Bone marrow (tissue), 2 donors: ENCODE data around the gene CD59.

ENCODE experiments used
- DNase-seq, 2 donors: peaks; one replicate each; lab custom pipeline; 2025; lab: John Stamatoyannopoulos, UW

Gene CD59, protein sequence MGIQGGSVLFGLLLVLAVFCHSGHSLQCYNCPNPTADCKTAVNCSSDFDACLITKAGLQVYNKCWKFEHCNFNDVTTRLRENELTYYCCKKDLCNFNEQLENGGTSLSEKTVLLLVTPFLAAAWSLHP

DNA sequence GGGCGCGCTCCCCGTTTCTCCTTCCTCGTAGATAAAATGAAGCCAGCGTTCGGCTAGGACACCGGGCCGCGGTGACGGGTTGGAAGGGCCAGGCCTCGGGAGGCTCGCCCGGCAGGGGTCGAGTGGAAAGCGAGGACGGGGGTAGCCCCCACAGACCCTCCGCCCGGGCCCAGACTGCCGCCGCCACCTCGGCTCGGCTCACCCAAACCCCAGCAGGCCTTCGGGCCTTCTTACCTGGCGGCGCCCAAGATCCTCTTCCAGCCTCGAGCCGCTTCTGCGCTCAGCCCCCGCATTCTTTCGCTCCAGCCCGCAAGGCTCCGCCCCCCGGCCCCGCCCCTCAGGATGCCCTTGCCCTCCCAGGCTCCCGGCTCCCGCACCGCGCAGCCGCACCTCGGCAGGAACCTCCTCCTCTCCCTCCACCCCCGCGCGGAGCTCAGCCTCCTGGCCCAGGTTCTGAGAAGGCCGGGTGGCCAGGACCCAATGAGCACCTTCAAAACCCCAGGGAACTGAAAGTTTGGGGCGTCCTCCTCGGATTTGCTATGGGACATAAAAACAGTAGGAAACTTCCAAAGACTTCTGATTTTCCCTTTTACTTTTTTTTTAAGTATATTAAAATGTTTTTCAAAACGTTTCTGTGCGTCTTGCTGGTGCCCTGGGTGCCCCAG is at the start of gene CD59:
CD59 (minus strand) TSS at position 276 of the 665 bp plus-strand sequence. CDS start 13,978 bp downstream, outside the sequence.
- DNase-seq = peak; percentile 14 to 52

DNA sequence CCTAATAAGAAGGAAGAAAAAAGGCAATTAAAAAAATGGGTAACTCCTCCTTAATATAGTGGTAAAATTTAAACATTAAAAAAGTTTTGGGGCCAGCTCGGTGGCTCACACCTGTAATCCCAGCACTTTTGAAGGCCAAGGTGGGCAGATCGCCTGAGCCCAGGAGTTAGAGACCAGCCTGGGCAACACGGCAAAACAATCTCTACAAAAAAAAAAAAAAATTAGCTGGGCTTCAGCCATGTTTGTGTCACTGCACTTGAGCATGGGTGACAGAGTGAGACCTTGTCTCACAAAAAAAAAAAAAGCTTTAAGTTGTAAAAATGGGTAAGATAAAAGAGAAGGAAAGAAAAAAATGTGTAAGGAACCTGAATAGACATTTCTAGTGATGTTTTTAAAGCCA is 49.4 kb upstream of the CD59 start:
- DNase-seq = no peak

DNA sequence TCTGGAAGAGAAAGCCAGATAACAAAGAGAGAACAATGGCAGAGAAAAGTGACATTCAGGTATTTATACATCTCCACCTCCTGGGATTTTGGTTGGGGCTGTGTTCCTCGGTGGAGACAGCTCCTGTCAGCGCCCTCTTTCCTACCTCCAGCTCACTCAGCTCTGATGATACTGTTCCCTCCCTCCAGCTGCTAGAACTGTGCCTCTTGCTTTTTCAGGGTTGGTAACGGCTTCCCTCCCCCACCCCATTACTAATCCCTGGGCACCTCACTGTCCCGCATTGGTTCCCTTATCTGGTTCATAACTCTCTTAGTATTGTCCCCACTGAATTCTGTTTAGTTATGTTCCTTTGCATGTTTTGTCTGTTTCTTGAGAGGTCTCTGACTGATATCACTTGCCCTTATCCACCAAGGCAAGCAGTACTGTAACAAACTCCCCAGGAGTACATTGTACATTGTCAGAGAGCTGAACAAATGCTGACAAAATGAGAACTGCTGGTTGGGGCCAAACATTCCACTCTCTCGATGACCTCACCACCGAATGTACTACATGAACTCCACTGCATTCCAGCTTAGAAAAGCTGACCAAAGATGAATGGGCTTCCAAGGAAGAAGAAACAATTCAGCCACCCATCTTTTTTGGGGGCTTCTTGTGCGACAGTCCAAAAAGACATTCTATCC is 43.8 kb upstream of the CD59 start:
- DNase-seq = no peak

DNA sequence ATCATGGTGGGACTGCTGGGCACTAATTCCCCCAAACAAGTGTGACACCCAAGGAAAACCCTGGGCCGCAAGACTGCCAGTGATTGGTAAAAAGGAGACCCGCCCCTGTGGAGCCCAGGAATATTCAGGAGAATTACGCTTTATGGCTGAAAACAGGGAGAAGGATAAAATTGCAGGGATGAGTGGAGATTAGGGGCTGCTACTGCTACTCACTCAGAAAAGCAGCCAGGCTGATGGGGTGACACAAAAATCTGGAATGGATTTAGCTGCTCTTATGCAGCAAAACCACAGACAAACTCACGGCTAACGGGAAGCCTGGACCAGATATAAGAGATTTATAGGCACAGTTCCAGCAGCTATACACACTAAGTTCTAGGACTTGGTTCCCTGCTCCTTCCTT is 42.5 kb upstream of the CD59 start:
- DNase-seq = no peak

DNA sequence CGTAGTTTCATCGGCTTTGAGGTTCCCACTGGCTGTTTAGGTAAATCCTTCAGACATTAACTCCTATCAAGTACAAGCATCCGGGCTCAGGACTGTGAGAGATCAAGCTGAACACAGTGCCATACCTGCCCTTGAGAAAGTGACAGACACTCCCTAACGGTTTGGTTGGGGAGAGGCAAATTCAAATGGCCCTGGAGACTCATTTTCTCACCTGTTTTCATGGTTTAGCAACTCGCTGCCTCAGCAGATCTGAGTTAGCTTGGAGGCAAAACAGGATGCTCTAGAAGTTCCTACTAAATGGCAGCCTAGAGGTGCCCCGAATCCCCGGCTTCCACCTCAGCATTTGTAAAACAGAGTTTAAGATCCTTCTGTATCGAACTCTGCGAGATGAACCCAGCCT is 41.7 kb upstream of the CD59 start:
- DNase-seq = no peak

DNA sequence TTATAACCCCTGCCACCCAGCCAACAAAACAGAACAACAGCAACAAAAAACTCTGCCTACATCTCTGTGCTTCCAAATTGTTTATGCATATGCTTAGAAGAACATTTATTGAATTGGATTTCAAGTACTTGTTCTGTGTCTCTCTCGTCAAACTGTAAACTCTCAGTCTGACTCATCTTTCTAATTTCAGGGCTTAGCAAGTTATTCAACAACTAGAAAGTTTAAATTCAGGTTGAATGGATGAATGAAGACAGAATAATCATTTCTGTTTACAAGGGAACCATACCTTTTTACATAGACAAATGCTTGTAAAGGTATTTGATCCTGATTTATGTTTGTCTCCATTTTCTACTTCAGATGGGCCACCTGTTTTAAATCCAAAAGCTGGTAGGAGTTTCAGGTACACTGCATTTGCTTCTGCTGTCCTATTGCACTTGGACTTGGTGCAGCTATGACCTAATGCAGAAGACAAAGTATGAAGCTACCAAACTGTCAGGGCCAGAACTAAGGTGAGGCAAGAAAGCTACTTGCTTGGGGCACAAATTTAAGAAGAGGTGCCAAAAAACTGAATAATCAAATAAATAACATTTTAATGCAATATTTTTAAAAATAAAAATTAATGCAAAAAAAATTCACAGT is 39.7 kb upstream of the CD59 start:
- DNase-seq = no peak

DNA sequence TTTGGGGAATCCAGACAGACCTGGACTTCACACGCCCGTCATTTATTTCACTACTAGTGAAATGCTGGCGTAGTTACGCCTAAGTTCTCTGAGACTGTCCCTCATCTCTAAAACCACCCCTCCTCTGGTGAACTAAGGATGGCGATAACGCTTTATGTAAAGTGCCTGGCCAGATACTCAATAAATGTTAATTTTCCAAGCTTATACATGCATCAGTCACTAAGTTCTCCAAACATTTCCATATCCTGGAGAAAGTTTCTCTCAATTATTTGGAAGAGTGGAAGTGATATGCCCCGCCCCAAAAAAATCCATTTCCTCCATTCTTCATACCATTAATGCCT is 39.2 kb upstream of the CD59 start:
- no peak for DNase-seq

DNA sequence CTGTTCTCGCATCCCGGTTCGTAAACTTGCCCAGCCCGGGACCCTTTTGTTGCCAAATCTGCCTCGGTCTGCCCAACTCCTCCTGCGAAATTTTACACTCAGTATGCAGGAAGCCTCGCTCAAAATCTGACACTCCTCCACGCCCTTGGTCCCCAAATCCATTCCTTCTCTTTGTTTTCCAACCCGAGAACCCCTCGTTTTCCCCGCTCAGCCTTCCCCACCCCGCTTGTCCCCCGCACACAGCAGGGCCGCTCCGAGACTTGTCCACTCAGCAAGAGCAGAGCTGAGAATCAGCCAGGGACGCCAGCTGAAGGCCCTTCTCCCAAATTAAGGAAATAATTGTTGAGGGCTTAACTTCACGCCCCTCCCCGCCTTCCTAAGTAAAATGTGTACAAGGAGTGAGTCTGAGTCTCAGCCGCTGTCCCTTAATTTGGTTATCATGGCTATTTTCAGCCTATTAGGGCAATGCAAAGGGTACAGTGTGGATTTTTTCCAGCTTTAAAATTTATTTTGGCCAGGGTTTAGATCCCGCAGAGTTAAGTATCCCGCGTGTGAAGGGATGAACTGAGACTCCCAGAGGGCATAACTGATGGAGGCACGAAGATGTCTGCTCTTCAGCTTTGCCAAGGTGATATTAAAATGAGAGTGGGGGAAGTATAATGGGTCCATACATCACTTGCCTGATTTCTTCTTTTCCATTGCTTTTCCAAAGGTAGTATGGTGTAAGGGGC is 38.7 kb upstream of the CD59 start:
- no peak for DNase-seq

DNA sequence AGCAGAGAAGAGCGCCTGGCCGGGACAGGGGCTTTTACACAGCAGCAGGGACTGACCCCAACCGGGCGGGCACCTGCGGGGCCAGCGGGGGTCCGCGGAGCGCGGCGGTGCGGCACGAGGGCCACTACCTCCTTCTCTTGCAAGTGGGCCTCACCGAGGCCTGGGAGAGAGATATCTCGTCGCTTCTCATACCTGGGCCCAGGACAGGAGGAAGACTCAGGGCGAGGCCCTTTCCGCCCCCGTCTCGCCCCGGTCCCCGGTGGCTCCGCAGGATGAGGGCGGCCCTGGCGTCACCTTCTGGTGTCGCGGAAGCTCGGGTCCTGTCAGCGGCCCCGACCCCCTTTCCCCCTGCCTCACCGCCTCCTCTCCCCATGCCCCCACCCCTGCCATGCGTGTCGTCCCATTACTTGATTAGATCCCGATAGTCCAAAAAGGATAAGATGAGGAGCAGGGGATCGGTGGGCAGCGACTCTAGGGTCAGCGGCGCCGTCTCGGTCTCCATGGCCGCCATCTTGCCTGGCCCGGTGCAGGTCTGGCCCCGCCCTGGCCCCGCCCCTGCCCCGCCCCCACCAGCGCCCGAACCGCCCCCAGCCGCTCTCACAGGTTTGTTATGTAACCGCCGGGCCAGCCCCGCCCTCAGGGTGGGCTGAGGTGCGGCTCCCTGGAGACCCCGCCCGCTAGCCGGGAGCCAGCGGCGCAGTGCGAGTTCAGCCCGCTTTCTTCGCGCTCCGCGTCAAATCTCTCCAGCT is 37.9 kb upstream of the CD59 start, which contains the start of gene FBXO3:
FBXO3 (minus strand) TSS at position 534 of the 749 bp plus-strand sequence; CDS start at position 511, 23 bp downstream.
- DNase-seq = peak; percentile 52 to 69

DNA sequence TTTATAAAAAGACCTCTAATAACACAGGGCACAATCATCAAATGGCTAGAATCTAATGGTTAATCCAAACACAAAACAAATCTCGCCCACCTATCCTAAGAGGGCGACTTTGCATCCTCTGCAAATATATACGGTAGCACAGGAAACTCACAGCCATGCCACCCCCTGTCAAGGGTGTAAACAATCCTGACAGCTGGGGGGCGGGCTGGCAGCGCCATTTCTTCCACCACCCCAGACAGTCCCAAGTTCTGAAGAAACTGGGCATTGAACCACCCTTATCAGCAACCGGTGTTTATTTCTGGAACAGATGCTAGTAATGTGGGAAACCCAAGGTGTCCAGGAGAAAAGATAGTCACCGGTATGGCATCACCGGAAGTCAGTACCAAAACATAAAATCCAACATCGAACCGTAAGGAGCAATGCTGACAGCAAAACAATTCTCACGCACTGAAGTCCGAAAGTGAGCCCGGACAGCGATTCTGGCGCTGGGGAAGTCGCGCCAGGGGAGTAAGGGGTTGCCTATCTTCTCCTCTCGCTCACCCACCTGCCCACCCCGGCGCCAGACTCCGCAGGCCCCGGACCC is 37.3 kb upstream of the CD59 start:
- no peak for DNase-seq

DNA sequence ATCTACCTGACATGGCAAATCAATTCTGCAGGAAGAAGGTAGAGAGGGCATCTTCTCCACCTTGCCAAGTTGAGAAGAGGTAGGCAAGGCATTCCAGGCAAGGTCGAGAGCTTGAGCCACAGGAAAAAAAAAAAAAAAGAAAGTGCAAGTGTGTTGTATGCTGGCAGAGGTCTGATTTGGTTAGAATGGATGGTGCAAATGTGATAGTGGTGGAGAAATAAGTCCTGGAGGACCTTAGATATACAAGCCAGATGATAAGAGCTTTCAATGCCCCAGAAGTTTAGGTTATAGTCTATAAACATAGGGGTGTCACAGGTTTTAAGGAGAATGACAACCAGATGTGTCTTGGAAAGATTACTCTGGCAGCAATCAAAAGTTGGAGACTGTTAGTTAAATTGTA is 36.6 kb upstream of the CD59 start:
- no peak for DNase-seq

DNA sequence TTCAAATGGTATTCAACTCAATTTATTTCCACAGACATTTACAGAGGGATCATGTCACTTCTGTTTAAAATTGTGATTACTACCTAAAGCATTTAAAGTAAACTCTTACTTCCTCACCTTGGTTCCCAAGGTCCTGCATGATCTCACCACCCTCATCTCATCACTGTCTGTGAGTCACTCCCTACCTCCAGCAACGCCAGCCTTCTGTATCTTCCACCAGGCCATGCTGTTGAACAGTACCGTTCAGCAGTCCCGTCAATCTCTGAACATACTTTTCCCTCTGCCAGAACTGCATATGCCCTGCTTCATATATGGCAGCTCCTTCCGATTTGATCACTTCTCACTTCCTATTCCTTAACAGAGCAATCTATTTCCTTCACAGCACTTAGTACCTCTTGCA is 36.1 kb upstream of the CD59 start:
- no peak for DNase-seq

DNA sequence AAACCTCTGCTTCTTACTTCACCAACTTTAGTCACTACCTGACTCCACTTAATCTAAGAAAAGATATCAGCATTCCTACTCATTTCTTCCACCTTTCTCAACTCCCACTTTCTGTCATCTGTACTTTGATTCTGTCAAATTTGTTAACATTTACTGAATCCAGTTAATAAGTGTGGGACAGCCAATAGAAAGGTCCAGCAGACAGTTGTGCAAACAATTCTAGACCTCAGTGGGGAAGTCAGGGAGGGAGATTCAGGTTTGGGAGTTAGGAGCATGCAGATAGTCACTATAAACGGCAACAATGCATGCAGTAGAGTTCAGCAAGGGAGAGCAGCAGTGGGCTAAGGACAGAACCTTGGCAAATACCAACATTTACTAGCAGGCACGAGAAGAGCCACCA is 34.0 kb upstream of the CD59 start:
- DNase-seq = no peak

DNA sequence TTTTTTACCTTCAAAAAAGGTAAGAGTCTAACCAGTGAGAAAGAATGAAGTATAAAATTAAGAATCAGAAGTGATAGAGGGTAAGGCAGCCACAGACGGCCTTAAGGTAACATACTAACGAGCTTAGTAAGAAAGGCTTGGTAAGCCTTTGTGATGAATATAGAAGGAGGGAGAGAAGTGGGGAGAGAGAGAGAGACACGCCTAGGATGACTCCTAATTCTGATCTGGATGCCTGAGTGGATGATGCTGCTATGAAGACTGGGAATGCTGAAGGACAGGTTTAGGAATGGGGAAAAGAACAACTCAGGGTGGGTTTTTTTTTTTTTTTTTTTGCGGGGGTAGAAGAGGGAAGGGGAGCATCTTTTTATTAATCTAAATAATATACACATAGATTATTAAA is 33.3 kb upstream of the CD59 start:
- DNase-seq = no peak

DNA sequence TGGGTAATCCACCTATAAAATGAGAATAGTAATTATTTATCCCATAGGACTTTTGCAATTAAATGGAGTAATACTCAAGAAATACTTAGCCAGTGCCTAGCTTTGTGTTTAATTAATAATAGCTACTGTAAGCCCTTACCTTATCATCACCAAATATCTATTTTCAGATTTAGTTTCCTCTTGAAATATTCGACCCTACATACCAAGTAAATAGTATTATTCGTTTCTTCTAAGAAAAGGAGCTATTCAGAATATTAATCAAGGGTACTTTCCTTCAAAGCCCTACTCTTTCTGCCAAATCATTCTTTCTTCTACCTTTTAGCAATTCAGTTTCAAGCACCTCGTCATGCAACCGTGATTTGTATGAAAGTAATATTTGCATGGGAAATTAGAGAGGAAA is 31.4 kb upstream of the CD59 start:
- no peak for DNase-seq

DNA sequence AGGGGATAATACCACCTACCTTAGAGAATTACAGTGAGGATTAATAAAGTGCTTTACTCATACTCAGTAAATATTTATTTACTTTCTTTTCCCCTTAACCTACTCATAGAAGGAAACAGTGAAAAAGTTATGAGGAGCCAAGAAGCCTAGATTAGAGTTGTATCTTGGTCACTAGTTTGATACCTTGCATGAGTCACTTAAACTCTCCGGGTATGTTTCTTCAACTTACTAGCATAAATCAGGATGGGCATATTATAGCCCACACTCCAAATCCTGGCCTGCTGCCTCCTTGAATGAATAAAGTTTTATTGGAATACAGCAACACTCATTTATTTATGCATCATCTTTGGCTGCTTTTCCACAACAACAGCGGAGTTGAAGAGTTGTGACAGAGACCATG is 29.9 kb upstream of the CD59 start:
- DNase-seq = no peak

DNA sequence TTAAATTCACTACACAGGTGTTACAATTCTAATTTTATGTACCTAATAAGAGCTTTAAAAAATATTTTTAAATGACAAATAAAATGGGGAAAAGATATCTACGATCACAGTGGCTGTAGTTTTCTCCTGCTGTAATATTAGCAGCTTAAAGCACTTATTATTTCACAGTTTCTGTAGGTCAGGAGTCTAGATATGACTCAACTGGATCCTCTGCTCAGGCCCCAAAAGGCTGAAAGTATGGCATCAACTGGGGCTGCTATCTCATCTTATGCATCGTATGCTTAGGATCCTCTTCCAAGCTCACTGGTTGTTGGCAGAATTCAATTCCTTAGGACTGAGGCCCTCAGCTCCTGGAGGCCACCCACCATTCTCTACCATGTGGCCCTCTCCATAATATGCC is 25.2 kb upstream of the CD59 start:
- DNase-seq = no peak

DNA sequence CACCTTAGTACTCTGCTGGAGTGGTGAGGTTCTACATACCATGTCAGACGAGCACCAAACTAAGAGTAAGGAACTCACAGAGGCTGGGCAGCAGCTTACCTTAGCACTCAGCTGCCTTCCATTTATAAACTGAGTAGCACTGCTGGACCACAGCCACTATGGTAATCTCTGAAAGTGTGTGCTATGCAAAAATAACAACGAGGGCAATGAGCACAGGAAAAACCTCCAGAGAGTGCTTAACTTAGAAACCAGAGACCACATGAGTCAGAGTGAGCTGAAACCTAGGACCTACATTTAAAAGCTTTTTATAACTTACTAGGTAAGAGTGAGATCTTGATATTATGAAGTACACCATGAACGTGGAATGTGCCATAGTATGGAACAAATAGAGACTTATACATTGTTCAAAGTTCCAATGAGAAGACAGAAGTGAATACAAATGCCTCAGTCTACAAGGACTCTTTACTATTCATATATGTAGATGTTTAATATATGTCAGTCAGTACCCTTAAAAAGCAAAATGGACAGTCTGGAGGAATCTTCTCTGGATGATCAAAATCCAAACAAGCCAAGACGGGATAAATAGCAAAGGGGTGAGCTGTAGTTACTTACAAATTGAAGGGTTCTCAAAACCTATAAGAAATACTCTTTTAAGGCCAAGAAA is 17.2 kb upstream of the CD59 start:
- DNase-seq = no peak

DNA sequence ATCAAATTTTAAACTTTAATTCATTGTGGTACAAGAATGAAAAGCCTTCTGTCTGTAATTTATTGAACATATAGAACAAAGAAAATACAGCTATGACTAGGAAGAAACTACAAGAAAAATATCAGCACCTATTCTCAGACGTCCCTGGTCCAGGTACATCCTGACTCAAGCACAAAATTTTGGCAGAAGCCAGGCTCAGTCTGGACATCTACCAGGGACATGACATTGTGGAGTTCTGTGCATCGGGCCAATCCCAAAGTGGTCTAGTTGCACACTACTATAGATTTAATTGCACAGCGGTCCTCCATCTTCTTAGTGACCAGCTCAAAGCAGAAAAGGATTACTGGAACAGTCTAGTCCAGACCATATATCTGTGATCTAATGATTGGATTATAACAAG is 15.7 kb upstream of the CD59 start:
- DNase-seq = no peak

DNA sequence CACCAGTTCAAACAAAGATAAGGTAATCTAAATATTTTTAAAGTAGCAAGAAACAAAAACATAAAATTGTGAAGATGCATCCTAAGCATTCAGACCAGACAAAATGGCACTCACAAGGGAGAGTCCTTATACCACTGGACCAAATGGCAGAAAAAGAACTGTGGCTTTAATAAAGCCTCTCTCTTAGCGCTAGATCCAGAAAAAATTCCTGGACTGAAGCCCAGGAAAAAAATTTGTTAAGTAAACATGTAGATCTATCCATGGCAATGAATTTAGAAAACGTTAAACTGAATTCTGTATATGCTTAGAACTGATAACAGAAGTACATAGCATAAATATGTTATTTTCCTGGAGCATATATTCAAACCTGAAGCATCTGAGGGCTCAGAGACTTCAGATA is 11.8 kb upstream of the CD59 start:
- no peak for DNase-seq

DNA sequence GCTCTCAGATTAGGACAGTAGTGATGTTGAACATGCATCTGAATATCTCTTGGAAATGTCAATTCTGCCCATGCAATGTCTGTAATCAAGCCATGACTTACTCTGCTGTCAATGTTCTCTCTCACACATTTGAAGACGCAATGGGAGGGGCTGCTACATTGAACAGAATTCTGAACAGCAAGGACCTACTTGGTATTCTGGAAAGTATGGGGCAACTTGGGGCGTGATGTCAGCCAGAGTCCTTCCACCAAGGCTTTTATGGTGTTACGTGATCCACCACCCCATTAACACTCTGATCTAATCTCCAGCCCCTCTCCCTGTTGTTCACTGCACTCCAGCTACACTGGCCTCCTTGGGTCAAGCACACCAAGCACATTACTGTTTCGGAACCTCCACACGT is 7.1 kb upstream of the CD59 start:
- no peak for DNase-seq
